HEK293T (cell line): Measurements from ENCODE around the gene RNASE7.

Source experiments
- CTCF ChIA-PET: fragments of 350-600 bp; formaldehyde crosslinking; extraction: SDS; loops from one replicate; lab custom pipeline; 2021; ENCODE audit warnings: antibody characterized with exemption, inconsistent platforms; lab: Yijun Ruan, JAX
- POLR2A ChIA-PET: fragments of 350-600 bp; formaldehyde crosslinking; extraction: SDS; loops from one replicate; lab custom pipeline; 2020; ENCODE audit warnings: antibody characterized with exemption, inconsistent platforms; lab: Yijun Ruan, JAX
- DNase-seq: peaks from one replicate; pipeline ENCODE4 v3.0.0; 2012; ENCODE audit warnings: mixed read lengths; ENCODE audit errors: extremely low spot score
- ARNT ChIP-seq: fragments of 450-650 bp; IDR thresholded peaks from 2 replicates; pipeline ENCODE4 v1.6.1; 2017; ENCODE audit warnings: mild to moderate bottlenecking
- BHLHE40 ChIP-seq: fragments of 450-650 bp; IDR thresholded peaks from 2 replicates; pipeline ENCODE4 v1.6.1; 2016; ENCODE audit warnings: mild to moderate bottlenecking, moderate library complexity, borderline replicate concordance
- CTBP1 ChIP-seq: fragments of 450-650 bp; IDR thresholded peaks from 2 replicates; pipeline ENCODE4 v1.6.1; 2016; ENCODE audit warnings: borderline replicate concordance
- ELF4 ChIP-seq: fragments of 450-650 bp; IDR thresholded peaks from 2 replicates; pipeline ENCODE4 v1.6.1; 2017; ENCODE audit warnings: antibody characterized with exemption
- FOXA1 ChIP-seq: fragments of 450-650 bp; IDR thresholded peaks from 2 replicates; pipeline ENCODE4 v1.6.1; 2016; ENCODE audit warnings: mild to moderate bottlenecking
- FOXK2 ChIP-seq: fragments of 450-650 bp; IDR thresholded peaks from 2 replicates; pipeline ENCODE4 v1.6.1; 2016; ENCODE audit warnings: mild to moderate bottlenecking
- FOXM1 ChIP-seq: fragments of 450-650 bp; IDR thresholded peaks from 2 replicates; pipeline ENCODE4 v1.6.1; 2017; ENCODE audit warnings: mild to moderate bottlenecking, borderline replicate concordance
- HDGF ChIP-seq: fragments of 450-650 bp; IDR thresholded peaks from 2 replicates; pipeline ENCODE4 v1.6.1; 2017; ENCODE audit warnings: antibody characterized with exemption, borderline replicate concordance
- L3MBTL2 ChIP-seq: fragments of 450-650 bp; conservative IDR thresholded peaks from 2 replicates; pipeline ENCODE4 v1.6.1; 2016; ENCODE audit warnings: mild to moderate bottlenecking
- LEF1 ChIP-seq: fragments of 450-650 bp; IDR thresholded peaks from 2 replicates; pipeline ENCODE4 v1.6.1; 2017; ENCODE audit warnings: mild to moderate bottlenecking, borderline replicate concordance
- NFRKB ChIP-seq: fragments of 450-650 bp; IDR thresholded peaks from 2 replicates; pipeline ENCODE4 v1.6.1; 2016; ENCODE audit warnings: mild to moderate bottlenecking, moderate library complexity
- PKNOX1 ChIP-seq: fragments of 450-650 bp; IDR thresholded peaks from 2 replicates; pipeline ENCODE4 v1.6.1; 2016
- SP1 ChIP-seq: fragments of 450-650 bp; IDR thresholded peaks from 2 replicates; pipeline ENCODE4 v1.6.1; 2017
- SUZ12 ChIP-seq: fragments of 450-650 bp; IDR thresholded peaks from 2 replicates; pipeline ENCODE4 v1.6.1; 2016; ENCODE audit warnings: mild to moderate bottlenecking
- TARDBP ChIP-seq: fragments of 450-650 bp; IDR thresholded peaks from 2 replicates; pipeline ENCODE4 v1.6.1; 2016
- ZNF384 ChIP-seq: fragments of 450-650 bp; IDR thresholded peaks from 2 replicates; pipeline ENCODE4 v1.6.1; 2016

Gene RNASE7

GRCh38 chr14:21041676-21042433 lies at the start of gene RNASE7:
RNASE7 (plus strand) TSS chr14:21042362; CDS start chr14:21042993, 631 bp downstream.
- DNase-seq = no peak
- POLR2A ChIA-PET = interaction anchor here (1.4 kb wide), 1 partner anchor 27 kb away, joined by 3 read pairs; no protein-coding TSS in a partner anchor
- no peak for TF ChIP-seq BHLHE40
- CTCF ChIA-PET = interaction anchor here (3.5 kb wide), 1 partner anchor 26 kb away, joined by 98 read pairs; no protein-coding TSS in a partner anchor

GRCh38 chr14:20996521-20996920 lies 45.6 kb upstream of the RNASE7 start:
- TF ChIP-seq NFRKB (no peak), L3MBTL2 (no peak), SP1 (no peak), BHLHE40 (no peak), FOXK2 (no peak), FOXA1 (no peak), LEF1 (no peak), ARNT (no peak), FOXM1 (no peak), ELF4 (no peak), PKNOX1 (no peak), HDGF (no peak)
- no peak for DNase-seq
- ChIA-PET POLR2A (interaction anchor here (0.8 kb wide), 1 partner anchor 44 kb away, joined by 4 read pairs; no protein-coding TSS in a partner anchor), CTCF (no interaction called here)

- no peak for DNase-seq
- no peak for TF ChIP-seq LEF1
- no peak for TF ChIP-seq L3MBTL2
- no peak for TF ChIP-seq CTBP1
- TF ChIP-seq TARDBP = no peak
- no peak for TF ChIP-seq ARNT
- no peak for TF ChIP-seq FOXM1
- no peak for TF ChIP-seq SUZ12
- TF ChIP-seq ELF4 = no peak
- TF ChIP-seq NFRKB = no peak
- no peak for TF ChIP-seq FOXK2
- TF ChIP-seq HDGF = no peak
- no peak for TF ChIP-seq PKNOX1
- TF ChIP-seq SP1 = no peak
- TF ChIP-seq FOXA1 = no peak
- TF ChIP-seq BHLHE40 = no peak
- no peak for TF ChIP-seq ZNF384
- ChIA-PET POLR2A (interaction anchor here (0.8 to 2.4 kb wide), 3 partner anchors 18 to 43 kb away, joined by 4 to 15 read pairs (median 4); no protein-coding TSS in a partner anchor), CTCF (interaction anchor here (0.5 to 3.5 kb wide), 4 partner anchors 18 to 123 kb away, joined by 3 to 26 read pairs (median 5); no protein-coding TSS in a partner anchor)
Measured at GRCh38 chr14:20997115-20997514, 45.0 kb upstream of the RNASE7 start.

- no peak for DNase-seq
- ChIA-PET POLR2A (interaction anchor here (0.7 to 2.4 kb wide), 3 partner anchors 17 to 74 kb away, joined by 3 to 15 read pairs (median 4); no protein-coding TSS in a partner anchor), CTCF (interaction anchor here (0.5 to 3.5 kb wide), 5 partner anchors 17 to 124 kb away, joined by 3 to 26 read pairs (median 4); no protein-coding TSS in a partner anchor)
- TF ChIP-seq HDGF (no peak), L3MBTL2 (no peak), SP1 (no peak), FOXA1 (no peak), FOXM1 (no peak), SUZ12 (no peak), ELF4 (no peak), PKNOX1 (no peak), FOXK2 (no peak), CTBP1 (no peak), NFRKB (no peak), BHLHE40 (no peak), ARNT (no peak), TARDBP (no peak), LEF1 (no peak)
Measured at GRCh38 chr14:20997564-20997963, 44.6 kb upstream of the RNASE7 start.

- POLR2A ChIA-PET = interaction anchor here (0.7 to 2.4 kb wide), 3 partner anchors 17 to 73 kb away, joined by 3 to 15 read pairs (median 4); no protein-coding TSS in a partner anchor
- CTCF ChIA-PET = interaction anchor here (1.1 to 3.5 kb wide), 5 partner anchors 17 to 96 kb away, joined by 3 to 26 read pairs (median 4); no protein-coding TSS in a partner anchor
- no peak for DNase-seq
- TF ChIP-seq SUZ12 (no peak), FOXA1 (no peak), HDGF (no peak), L3MBTL2 (no peak), BHLHE40 (no peak), PKNOX1 (no peak), SP1 (no peak), CTBP1 (no peak), ZNF384 (no peak), ELF4 (no peak), NFRKB (no peak), FOXM1 (no peak), FOXK2 (no peak), TARDBP (no peak), LEF1 (no peak), ARNT (no peak)
Measured at GRCh38 chr14:20998139-20998538, 44.0 kb upstream of the RNASE7 start.
